Choroid plexus epithelial cell (primary cell): Measurements from ENCODE around the gene RMP24.
A peak's percentile ranks its signal among the peaks of the same experiment; 100 is the strongest.

Experiments used
- DNase-seq: peaks from one replicate; pipeline ENCODE4 v3.0.0-alpha.2; 2010; ENCODE audit warnings: low read depth
- H3K4me3 ChIP-seq: 2 replicates; pipeline ENCODE4 v1.5.1; 2011; ENCODE audit warnings: low read depth, mild to moderate bottlenecking, control low read depth, low read length, moderate library complexity
- TF ChIP-seq, protein P1 (sequence below): conservative IDR thresholded peaks from 2 replicates; pipeline ENCODE4 v1.5.1; 2011; ENCODE audit warnings: low read depth, mild to moderate bottlenecking, control low read depth, inconsistent platforms, low read length, moderate library complexity

RMP24 gene

DNA sequence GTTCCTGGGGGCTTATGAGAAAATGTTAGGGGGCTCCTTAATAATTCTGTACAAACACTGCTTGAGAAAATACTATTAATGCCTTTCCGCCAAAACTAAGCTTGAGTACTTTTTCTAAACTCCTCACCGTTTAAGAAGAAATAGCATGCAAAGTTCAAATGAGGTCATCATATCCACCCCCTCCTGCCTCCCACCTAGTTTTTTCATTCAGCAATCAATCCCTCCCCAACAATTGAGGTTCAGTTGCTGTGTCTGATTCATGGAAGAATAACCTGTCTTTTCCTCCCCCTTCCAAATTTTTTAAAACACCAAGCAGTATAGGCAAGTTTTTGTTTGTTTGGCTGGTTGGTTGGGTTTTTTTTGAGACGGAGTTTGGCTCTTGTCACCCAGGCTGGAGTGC, 24.4 kb upstream of the RMP24 start:
- no peak for DNase-seq
- TF ChIP-seq, protein P1, sequence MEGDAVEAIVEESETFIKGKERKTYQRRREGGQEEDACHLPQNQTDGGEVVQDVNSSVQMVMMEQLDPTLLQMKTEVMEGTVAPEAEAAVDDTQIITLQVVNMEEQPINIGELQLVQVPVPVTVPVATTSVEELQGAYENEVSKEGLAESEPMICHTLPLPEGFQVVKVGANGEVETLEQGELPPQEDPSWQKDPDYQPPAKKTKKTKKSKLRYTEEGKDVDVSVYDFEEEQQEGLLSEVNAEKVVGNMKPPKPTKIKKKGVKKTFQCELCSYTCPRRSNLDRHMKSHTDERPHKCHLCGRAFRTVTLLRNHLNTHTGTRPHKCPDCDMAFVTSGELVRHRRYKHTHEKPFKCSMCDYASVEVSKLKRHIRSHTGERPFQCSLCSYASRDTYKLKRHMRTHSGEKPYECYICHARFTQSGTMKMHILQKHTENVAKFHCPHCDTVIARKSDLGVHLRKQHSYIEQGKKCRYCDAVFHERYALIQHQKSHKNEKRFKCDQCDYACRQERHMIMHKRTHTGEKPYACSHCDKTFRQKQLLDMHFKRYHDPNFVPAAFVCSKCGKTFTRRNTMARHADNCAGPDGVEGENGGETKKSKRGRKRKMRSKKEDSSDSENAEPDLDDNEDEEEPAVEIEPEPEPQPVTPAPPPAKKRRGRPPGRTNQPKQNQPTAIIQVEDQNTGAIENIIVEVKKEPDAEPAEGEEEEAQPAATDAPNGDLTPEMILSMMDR: no peak
- no peak overlapping the region for H3K4me3 ChIP-seq

DNA sequence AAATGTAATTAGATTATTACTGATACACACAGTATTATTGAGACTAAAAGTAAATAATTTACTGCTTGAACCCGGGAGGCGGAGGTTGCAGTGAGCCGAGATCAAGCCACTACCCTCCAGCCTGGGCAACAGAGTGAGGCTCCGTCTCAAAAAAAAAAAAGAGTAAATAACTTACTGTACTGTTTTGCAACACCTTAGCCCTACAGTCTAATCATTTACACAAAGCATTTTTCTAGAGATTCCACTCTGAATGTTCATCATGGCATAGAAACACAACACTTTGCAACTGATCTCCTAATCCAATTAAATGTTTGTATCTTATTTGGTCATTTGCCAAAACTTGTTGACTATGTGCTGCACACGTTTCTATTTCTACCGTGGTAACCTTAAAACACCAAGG, 23.4 kb upstream of the RMP24 start:
- no peak overlapping the region for H3K4me3 ChIP-seq
- TF ChIP-seq, protein P1: no peak
- DNase-seq: no peak

DNA sequence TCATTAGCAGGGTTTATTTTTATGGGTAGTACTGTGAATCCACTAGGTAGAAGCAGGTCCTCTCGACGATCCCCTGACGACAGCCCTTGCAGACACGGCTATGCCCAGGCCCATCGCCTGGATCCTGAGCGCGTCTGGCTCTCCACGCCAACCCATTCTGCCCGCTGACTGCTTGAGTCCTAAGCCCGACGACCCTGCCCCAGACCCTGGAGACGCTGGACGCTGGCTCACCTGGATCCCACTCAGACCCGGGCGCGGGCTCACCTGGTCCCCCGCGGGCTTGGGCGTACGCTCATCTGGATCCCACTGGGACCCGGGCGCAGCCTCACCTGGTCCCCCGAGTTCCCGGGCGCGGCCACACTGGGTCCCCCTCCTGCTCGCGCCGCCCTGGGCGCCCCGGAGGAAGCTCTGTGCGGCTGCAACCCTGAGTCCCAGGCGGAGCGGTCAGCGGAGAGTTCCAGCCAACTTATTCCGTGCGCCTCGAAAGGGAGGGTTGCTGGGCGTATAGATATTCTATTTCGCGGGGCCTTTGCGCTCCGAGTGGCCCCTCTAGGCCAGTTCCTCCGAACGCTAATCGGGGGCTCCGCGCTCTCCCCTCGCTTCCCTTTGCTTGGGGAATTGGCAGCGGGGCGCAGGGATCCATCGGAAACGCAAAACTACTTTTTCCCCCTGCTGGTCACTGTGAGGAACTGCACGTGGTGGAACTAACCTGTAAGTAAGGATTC, 22.4 kb upstream of the RMP24 start:
- TF ChIP-seq, protein P1: peak; percentile 91
- peak overlapping the region; percentile 63 for H3K4me3 ChIP-seq
- DNase-seq: peak; percentile 77

DNA sequence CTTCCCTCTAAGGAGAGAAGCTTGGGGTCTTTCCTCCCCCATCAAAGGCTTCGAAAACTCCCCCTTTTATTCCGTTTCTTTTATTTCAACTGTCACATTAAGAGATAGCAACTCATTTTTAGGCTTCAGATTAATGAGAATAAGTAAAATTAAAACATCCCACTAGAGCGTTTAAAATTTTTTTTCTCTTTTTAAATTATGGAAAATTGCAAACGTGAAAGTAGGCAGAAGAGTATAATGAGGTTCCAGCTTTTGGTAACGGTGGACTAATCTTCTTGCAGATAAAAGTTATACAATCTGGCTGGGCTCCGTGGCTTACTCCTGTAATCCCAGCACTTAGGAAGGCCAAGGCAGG, 21.9 kb upstream of the RMP24 start:
- H3K4me3 ChIP-seq: no peak overlapping the region
- TF ChIP-seq, protein P1: no peak
- no peak for DNase-seq

DNA sequence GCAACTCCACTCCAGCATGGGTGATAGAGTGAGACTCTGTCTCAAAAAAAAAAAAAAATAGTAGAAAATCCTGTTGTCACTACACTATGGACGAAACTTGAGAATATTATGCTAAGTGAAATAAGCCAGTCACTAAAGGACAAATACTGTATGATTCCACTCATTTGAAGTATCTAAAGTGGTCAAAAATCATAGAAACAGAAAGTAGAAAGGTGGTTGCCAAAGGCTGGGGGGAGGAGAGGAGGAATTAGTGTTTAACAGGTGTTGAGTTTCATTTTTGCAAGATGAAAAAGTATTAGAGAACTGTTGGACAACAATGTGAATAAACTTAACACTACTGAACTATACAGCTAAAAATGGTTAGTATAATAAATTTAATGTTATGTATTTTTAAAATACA, 18.8 kb upstream of the RMP24 start:
- no peak for DNase-seq
- TF ChIP-seq, protein P1: no peak
- no peak overlapping the region for H3K4me3 ChIP-seq

DNA sequence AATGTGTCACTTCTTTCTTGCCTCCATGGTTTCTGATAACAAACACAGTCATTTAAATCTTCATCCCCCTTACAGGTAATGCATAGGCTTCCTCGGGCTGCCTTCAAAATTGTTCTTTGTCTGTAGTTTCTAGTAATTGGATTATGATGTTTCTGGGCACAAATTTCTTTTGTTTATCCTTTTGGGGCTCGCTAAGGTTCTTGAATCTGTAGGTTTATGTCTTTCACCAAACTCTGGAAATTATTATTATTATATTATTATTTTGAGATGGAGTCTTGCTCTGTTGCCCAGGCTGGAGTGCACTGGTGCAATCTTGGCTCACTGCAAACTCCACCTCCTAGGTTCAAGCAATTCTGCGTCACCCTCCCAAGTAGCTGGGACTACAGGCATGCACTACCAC, 16.3 kb upstream of the RMP24 start:
- no peak for DNase-seq
- TF ChIP-seq, protein P1: no peak
- H3K4me3 ChIP-seq: no peak overlapping the region

DNA sequence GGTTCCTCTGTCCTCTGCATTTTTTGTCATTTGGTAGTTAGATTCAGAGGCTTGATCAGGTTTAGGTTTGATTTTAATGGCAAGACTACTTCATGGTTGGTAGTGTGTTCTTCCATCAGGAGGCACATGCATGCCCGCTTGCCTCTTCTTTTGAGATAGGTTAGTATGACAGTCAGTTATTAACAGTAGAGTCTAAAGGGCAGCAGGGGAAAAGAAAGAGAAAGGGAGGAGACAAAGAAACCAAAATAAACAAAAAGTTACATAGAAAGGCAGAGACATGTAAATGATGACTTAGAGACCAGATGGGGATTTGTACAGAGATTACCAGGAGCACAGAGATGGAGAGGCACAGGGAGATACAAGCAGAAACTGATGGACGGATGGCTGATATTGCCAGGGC, 10.2 kb upstream of the RMP24 start:
- no peak overlapping the region for H3K4me3 ChIP-seq
- TF ChIP-seq, protein P1: no peak
- no peak for DNase-seq
